ENCODE data around the gene MAGI2. TPM values are rescaled to one million over a fixed set of nuclear protein-coding genes. Genes with fewer than 3 reads are reported as not detected.

Gene MAGI2
- total RNA-seq, 1 donor from 2014 or later = 4.0 TPM

- no peaks in the 10 kb centered on the region for H3K36me3 ChIP-seq
- TF ChIP-seq, protein P1, sequence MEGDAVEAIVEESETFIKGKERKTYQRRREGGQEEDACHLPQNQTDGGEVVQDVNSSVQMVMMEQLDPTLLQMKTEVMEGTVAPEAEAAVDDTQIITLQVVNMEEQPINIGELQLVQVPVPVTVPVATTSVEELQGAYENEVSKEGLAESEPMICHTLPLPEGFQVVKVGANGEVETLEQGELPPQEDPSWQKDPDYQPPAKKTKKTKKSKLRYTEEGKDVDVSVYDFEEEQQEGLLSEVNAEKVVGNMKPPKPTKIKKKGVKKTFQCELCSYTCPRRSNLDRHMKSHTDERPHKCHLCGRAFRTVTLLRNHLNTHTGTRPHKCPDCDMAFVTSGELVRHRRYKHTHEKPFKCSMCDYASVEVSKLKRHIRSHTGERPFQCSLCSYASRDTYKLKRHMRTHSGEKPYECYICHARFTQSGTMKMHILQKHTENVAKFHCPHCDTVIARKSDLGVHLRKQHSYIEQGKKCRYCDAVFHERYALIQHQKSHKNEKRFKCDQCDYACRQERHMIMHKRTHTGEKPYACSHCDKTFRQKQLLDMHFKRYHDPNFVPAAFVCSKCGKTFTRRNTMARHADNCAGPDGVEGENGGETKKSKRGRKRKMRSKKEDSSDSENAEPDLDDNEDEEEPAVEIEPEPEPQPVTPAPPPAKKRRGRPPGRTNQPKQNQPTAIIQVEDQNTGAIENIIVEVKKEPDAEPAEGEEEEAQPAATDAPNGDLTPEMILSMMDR (IDR thresholded peaks at IDR 0.05) = no peak
- no peak for DNase-seq (ENCODE audit: low spot score in 2 of 2)
- no peak overlapping the region for H3K4me3 ChIP-seq
- H3K9me3 ChIP-seq = no peaks in the 10 kb centered on the region
- no peak overlapping the region for H3K27ac ChIP-seq
- no peaks in the 10 kb centered on the region for H3K4me1 ChIP-seq
- H3K27me3 ChIP-seq = no peaks in the 10 kb centered on the region
- intact Hi-C loops (cut with DNase I) = no loop called here
These were observed 1191.7 kb downstream of the MAGI2 start for GRCh38 chr7:78261739-78262138.

- DNase-seq (ENCODE audit: low spot score in 2 of 2) = no peak
- Histone ChIP-seq H3K36me3 (no peaks in the 10 kb centered on the region), H3K4me3 (no peak overlapping the region), H3K27ac (no peak overlapping the region), H3K27me3 (no peaks in the 10 kb centered on the region), H3K9me3 (no peaks in the 10 kb centered on the region), H3K4me1 (no peaks in the 10 kb centered on the region)
- TF ChIP-seq, protein P1 (IDR thresholded peaks at IDR 0.05) = no peak
- intact Hi-C loops (cut with DNase I) = no loop called here
These were observed 1192.2 kb downstream of the MAGI2 start for GRCh38 chr7:78261302-78261701.

DNA sequence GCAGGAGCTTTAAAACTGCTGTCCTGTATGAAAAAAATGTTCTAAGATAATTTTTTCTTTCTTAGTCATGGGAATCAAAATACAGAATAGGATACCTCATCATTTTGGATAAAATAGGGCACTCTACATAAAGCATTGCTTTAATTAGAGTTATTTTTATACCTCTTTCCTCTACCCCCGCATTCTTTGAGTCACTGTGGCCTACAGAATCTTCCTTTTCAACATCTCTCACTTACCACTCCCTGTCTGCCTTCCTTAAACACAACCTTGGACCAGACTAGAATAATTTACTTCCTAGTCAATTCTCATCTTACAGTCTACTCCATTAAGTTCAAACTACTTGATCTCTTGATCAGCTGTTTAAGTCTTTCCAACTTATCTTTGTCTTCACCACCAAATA lies 1192.6 kb downstream of the MAGI2 start:
- intact Hi-C loops (cut with DNase I) = no loop called here
- H3K4me3 ChIP-seq = no peak overlapping the region
- no peak for DNase-seq (ENCODE audit: low spot score in 2 of 2)
- no peak overlapping the region for H3K27ac ChIP-seq
- H3K9me3 ChIP-seq = no peaks in the 10 kb centered on the region
- H3K36me3 ChIP-seq = no peaks in the 10 kb centered on the region
- no peaks in the 10 kb centered on the region for H3K27me3 ChIP-seq
- H3K4me1 ChIP-seq = no peaks in the 10 kb centered on the region
- TF ChIP-seq, protein P1 (IDR thresholded peaks at IDR 0.05) = no peak

DNA sequence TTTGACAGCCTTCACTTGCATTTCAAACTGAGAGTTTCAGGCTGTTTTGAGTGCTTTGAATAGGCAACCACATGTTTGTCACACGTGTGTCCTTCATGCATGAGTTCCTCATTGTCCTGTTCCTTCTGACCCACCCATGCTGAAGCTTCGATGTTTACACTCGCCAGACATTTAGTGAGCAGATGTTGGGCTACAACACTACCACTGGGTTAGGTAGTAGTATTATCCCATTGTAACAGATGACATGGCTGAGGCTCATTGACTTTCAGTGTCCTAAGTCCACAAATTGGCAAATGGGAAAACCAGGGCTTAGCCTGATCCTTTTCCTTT lies 1198.8 kb downstream of the MAGI2 start:
- TF ChIP-seq, protein P1 (IDR thresholded peaks at IDR 0.05) = no peak
- no peak overlapping the region for H3K27ac ChIP-seq
- intact Hi-C loops (cut with DNase I) = no loop called here

DNA sequence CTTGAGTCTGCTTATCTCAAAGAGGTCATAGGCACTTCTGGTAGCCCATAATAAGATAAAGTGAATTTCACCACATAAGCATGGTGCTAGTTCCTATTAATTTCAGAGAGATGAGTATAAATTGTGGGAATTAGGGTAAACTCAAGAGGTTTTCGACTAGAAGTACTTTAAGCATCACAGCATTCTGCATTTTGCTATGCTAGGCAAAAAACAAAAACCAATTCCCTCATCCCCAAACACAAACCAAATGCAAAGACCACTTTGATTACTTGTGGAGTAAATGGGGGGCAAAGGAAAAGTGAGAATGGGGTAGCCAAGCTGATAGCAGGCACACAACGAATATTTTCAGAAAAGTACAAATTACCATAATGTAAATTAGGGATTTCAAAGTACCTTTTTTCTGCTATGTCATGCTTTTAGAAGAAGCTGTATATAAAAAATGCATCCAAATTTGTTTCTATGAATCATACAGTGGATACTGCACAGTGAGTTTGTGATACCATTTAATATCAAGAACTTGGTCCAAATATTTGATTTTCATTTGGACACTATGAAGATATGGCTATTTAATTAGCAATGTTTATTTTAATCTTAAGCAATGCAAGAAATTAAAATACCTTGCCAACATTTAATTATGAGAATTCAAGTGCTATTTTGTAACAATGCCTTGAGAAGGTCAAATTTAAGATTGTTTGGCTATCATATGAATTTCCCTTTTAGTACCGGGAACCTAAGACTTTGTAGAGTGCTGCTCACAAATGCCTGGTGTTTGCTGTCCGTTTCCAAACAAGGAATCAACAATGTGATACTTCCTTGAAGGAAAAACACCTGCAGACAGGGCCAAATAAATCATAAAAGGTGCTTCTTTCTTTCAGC lies 1199.4 kb downstream of the MAGI2 start:
- intact Hi-C loops (cut with DNase I) = no loop called here
- no peaks in the 10 kb centered on the region for H3K4me1 ChIP-seq
- no peak overlapping the region for H3K4me3 ChIP-seq
- no peaks in the 10 kb centered on the region for H3K27me3 ChIP-seq
- peaks cover 0 to 6% of the 10 kb centered on the region in 2 donors for H3K9me3 ChIP-seq
- no peak overlapping the region for H3K27ac ChIP-seq
- TF ChIP-seq, protein P1 (IDR thresholded peaks at IDR 0.05) = no peak
- no peaks in the 10 kb centered on the region for H3K36me3 ChIP-seq
- no peak for DNase-seq (ENCODE audit: low spot score in 2 of 2)

More for the DNA sequence above, 1198.8 kb downstream of the MAGI2 start:
- Histone ChIP-seq H3K4me1 (no peaks in the 10 kb centered on the region), H3K36me3 (no peaks in the 10 kb centered on the region), H3K9me3 (peaks cover 0 to 1% of the 10 kb centered on the region in 2 donors), H3K4me3 (no peak overlapping the region), H3K27me3 (no peaks in the 10 kb centered on the region)
- no peak for DNase-seq (ENCODE audit: low spot score in 2 of 2)

All from ascending aorta (tissue), 2 donors.